Endothelial cell of umbilical vein (primary cell): ENCODE data around the gene PGLYRP4.

ENCODE experiments used
- POLR2A ChIP-seq: IDR thresholded peaks from 2 replicates; pipeline ENCODE4 v1.6.1; 2012; ENCODE audit warnings: low read depth, mild to moderate bottlenecking, control low read depth, low read length
- POLR2AphosphoS5 ChIP-seq: IDR thresholded peaks from 2 replicates; pipeline ENCODE4 v1.6.1; 2012; ENCODE audit warnings: low read depth, mild to moderate bottlenecking, control low read depth, low read length, moderate library complexity; ENCODE audit not compliant: insufficient read depth
- TF ChIP-seq, protein P1 (sequence below), 2 donors: IDR thresholded peaks; 1 replicate in 1 of 2; 2 replicates in 1 of 2; pipeline ENCODE4 v1.5.1; 2011; ENCODE audit warnings: low read length in 2 of 2, mild to moderate bottlenecking in 2 of 2, moderate library complexity in 2 of 2, control low read depth in 1 of 2, inconsistent platforms in 1 of 2, low read depth in 1 of 2; ENCODE audit not compliant: insufficient read depth in 1 of 2; ENCODE audit errors: extremely low read depth in 1 of 2
- TF ChIP-seq, protein P2 (sequence below): IDR thresholded peaks from 2 replicates; pipeline ENCODE4 v1.6.1; 2011; ENCODE audit not compliant: insufficient read depth, insufficient read length

DNA sequence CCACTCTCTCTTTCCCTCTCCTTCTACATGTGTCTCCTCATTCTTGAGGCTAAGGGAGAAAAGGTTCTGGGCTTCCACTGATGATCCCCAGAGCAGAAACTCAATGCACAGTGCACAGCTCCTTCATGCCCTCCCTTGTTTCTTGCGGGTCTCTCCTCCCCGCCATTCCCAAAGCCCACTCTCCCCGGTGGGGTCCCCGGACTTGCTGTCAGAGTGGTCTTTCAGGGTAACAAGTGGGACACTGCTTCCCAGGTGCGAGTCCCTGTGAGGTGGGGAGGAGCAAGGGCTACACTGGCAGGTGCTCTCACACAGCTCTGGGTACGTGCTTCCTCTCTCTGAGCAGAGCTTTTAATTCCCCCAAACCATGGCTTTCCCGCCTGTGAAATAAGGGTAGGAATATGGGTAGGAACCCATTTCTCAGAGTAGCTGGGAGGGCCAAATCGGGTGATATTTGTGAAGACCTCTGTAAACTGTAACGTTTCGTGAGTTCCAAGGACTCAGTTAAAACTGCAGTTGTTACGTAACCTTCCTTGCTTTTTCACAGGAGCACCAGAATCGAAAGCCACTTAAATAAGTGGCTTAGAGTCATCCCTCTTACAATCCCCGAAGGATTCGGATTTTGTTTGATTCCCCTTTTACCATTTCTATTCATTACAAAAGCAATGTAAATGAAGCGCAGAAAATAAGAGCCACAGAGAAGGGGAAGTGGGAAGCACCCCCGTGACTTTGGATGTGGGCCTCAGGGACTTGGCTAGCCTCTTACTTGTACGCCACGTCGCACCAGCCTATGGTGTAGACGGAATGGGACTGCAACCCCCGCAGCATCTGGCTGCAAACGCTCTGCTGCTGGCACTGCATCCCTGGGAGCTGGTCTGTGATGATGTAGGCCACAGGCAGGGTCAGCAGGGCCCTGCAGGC, 42.1 kb downstream of the PGLYRP4 start:
- TF ChIP-seq, protein P1, sequence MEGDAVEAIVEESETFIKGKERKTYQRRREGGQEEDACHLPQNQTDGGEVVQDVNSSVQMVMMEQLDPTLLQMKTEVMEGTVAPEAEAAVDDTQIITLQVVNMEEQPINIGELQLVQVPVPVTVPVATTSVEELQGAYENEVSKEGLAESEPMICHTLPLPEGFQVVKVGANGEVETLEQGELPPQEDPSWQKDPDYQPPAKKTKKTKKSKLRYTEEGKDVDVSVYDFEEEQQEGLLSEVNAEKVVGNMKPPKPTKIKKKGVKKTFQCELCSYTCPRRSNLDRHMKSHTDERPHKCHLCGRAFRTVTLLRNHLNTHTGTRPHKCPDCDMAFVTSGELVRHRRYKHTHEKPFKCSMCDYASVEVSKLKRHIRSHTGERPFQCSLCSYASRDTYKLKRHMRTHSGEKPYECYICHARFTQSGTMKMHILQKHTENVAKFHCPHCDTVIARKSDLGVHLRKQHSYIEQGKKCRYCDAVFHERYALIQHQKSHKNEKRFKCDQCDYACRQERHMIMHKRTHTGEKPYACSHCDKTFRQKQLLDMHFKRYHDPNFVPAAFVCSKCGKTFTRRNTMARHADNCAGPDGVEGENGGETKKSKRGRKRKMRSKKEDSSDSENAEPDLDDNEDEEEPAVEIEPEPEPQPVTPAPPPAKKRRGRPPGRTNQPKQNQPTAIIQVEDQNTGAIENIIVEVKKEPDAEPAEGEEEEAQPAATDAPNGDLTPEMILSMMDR (IDR thresholded peaks at IDR 0.05; ENCODE audit: extremely low read depth in 1 of 2, insufficient read depth in 1 of 2, low read depth in 1 of 2, low read length in 2 of 2), result no peak
- TF ChIP-seq POLR2AphosphoS5 (no peak), POLR2A (no peak)
- TF ChIP-seq, protein P2, sequence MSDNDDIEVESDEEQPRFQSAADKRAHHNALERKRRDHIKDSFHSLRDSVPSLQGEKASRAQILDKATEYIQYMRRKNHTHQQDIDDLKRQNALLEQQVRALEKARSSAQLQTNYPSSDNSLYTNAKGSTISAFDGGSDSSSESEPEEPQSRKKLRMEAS, result no peak
